GM12892 (cell line): ENCODE measurements around the gene CDX1.

ENCODE experiments used
- POLR2A ChIP-seq: IDR thresholded peaks from 2 replicates; pipeline ENCODE4 v1.6.1; 2011; ENCODE audit warnings: low read depth, low read length, control low read depth
- POLR2AphosphoS5 ChIP-seq: IDR thresholded peaks from 2 replicates; pipeline ENCODE4 v1.6.1; 2011; ENCODE audit warnings: low read depth, low read length, control low read depth
- TAF1 ChIP-seq: IDR thresholded peaks from 2 replicates; pipeline ENCODE4 v1.6.1; 2011; ENCODE audit warnings: low read depth, mild to moderate bottlenecking, control low read depth, low read length, borderline replicate concordance

DNA sequence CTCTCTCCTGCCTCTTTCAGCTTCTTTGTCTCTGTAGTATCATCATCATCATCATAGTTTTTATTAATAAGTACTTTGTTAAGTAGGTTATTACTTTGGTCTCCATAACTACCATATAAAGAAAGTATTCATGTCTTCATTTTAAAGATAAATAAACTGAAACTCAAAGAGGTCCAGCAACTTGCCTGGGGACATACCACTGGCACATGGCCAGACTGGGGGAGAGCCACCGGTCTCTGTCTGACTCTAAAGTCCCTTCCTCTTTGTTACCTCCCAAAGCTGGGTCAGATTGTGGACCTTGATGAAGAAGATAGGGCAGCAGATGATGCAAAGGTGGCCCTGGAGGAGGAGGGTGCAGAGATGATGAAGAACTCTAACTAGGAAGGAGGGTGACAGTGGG lies 8.5 kb downstream of the CDX1 start:
- TF ChIP-seq POLR2AphosphoS5 (no peak), POLR2A (no peak), TAF1 (no peak)
